ENCODE results near the gene UMAD1.

UMAD1 gene

DNA sequence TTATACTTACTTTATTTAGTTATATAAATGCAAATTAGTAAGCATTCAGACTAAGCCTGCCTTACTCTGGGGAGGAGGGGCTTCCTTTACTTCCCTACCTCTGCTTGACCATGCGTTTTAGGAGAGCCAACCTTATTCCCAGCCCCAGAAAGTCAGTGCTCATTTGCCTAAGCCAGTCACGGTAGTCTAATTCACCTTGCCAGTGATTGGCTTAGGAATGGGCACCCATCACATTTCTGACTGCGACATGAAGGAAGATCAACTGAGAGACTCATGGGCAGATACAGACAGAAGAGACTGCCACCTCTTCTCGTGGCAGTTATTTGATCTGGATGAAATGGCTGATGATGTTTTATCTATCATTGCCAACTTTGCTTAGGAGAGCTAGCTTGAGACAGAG is 48.4 kb downstream of the UMAD1 start:
- DNase-seq (ENCODE audit: low read depth in 2 of 2), result no peak

DNA sequence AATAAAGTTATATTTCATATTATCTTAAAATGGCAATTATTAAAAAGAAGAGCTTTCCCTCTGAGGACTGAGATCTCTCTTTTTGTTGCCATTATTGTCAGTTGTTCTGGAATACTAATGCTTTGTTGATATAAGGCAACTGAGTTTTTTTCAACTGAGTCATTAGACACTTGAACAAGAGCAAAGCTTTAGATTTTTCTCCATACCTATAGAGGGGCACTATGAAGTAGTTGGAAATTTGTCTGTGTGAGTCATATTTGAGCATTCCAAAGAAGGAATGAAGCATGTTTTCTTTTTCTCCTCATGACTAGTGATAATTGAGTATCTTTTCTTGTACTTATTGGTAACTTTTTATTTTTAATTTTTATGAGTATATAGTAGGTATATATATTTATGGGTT is 53.3 kb downstream of the UMAD1 start:
- DNase-seq (ENCODE audit: low read depth in 2 of 2), result no peak

DNA sequence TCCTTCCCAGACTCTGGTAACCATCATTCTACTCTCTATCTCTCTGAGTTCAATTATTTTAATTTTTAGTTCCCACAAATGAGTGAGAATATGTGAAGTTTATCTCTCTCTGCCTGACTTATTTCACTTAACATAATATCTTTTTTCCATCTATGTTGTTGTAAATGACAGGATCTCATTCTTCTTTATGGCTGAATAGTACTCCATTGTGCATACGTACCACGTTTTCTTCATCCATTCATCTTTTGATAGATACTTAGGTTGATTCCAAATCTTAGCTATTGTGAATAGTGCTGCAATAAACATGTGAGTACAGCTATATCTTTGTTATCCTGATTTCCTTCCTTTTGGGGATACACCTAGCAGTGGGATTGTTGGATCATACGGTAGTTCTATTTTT is 54.0 kb downstream of the UMAD1 start:
- no peak for DNase-seq (ENCODE audit: low read depth in 2 of 2)

DNA sequence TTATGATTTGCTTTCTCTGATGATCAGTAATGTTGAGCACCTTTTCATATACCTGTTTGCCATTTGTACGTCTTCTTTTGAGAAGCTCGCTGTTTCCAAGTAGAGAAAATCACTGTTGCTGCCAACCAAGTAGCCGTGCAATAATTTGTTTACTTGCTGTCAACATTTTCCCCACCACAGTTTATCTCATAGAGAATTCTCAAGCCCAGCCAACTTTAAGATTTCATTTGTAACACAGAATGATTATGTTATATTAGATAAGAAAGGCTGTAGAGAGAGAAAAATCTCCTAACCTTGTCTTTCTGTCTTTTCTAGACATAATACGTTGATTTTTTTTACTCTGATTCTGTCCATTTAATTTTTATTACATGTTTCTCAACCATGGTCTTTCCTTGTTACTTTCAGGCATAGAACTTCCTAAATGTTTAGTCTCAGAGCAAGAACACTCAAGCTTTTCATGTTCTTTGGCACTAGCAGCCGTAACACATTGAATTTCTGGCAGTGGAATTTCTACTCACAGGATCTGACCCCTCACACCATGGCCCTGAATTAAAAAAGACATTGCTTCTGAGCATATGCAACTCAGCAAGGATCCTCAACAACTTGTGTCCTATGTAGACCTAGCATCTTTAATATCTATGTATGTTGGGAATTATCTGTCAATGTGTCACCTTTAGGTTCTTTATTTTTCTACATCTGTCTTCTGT is 54.7 kb downstream of the UMAD1 start:
- DNase-seq (ENCODE audit: low read depth in 2 of 2), result no peak

DNA sequence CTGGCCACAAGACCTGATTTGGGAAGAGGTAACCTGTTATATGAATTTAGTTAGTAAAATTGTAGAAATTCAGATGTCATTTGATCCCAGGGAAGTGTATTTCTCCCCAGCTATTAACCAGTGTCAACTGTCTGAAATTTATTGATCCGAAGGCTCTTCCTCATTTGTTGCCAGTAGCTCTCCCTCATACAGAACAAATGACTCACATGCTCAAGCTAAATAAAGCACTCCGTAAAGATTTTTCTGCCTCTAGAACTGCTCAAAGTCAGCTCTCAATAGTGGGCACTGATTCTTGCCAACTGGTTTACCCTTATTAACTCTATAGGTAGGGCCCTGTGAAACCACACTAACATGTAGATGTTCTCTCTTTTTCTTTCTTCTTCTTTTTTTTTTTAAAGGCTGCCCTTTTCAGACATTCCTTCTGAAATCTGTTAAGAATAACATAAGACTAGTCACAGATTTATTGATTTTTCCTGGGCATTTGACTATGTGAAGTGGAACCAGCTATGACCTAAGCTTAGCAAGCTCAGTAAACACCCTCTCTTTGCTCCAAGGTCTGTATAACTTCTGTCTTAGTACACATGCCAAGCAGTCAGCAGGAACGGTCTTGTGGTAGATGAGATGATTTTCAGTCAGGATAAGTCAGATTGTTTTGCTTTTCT is 56.0 kb downstream of the UMAD1 start:
- DNase-seq (ENCODE audit: low read depth in 2 of 2), result no peak

DNA sequence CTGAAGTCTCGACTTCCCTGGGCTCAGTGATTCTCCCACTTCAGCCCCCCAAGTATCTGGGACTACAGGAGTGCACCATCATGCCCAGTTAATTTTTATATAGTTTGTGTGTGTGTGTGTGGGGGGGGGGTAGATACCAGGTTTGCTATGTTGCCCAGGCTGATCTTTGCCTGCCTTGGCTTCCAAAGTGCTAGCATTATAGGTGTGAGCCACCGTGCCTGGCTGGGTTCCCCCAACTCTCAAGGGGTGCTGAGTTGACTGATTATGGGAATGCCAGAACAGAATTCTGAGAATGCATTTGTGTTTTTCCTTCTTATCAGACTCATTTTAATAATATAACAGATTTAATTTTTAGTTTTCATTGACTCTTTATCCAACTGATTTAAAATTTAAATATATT is 58.4 kb downstream of the UMAD1 start:
- no peak for DNase-seq (ENCODE audit: low read depth in 2 of 2)

DNA sequence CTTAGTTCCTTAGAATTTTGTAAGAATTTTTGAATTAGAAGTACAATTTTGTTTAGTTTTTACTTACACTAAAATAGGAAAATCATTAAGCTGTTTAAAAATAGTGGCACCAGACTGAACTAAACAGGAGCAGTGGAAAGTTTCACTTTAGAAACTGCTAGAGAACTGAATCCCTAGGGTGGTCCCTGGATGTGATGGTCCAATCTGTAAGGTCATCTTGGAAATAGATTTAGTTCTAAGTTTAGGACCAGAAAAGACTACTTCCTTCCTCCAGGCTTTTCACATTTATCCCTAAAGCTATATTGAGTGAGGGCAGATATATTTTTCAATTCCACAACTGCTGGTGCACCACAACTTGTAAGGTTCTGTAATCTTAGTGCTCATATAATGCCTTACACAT is 58.8 kb downstream of the UMAD1 start:
- DNase-seq (ENCODE audit: low read depth in 2 of 2), result no peak

DNA sequence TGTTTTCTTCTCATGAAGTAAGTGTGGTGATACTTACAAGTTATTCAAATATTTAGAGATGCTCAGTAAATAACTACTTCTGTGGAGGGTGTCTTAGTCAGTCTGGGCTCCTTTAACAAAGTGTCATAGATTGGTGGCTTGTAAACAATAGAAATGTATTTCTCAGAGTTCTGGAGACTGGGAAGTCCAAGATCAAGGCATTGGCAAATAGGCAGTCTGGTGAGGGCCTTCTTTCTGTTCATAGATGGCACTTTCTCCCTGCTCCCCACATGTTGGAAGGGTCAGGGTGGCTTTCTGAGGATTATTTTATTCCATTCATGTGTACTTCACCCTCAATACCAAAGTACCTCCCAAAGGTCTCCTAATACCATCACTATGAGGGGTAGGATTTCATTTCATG is 59.4 kb downstream of the UMAD1 start:
- no peak for DNase-seq (ENCODE audit: low read depth in 2 of 2)

DNA sequence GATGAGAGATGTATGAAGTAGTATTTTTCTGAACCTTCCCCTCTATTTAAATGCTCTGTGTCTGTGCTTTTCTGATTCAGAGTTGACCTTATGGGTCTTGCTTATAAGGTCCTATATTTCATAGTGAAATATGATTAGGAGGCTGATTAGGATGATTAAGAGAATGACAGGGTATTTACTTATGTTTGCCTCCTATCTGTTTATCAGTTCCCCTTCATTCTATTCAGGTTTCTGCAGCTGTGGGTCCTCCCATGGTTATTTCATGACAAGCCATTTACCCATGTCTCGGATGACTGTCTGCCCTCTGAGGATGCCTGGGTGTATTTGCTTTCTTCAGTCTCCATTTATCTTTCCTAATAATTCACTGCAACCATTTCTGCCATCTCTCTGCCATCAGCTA is 61.0 kb downstream of the UMAD1 start:
- no peak for DNase-seq (ENCODE audit: low read depth in 2 of 2)

DNA sequence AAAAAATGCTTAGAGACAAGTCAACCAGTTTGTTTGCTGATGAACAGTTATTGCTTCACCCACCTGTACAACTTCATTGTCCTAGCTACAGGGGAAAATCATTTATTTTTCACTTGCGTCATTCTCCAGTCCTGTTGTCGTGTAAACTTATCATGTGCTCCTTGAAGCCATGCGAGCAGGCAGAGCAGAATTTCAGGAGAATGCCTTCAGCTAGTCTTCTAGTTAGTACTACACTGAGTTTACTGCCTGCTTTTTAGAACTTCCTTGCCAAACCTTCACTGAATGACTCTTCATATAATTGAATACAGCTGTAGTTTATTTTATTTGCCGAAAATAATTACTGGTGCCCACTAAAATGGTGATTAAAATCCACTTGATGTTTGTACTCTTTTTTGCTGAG is 62.3 kb downstream of the UMAD1 start:
- no peak for DNase-seq (ENCODE audit: low read depth in 2 of 2)

DNA sequence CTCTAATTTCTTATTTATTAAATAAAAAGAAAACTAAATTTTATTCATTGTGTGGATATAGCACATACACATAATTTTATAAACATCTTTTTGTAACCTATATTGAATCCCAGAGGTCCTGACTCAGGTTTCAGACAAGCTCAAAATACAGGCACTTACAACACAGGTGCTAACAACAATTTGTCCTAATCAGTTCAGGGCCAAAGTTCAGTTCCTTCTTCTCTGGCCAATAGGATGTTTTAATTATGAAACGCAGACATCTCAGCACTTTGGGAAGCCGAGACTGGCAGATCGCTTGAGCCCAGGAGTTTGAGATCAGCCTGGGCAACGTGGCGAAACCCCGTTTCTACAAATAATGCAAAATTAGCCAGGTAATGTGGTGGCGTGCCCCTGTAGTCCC is 62.9 kb downstream of the UMAD1 start:
- DNase-seq (ENCODE audit: low read depth in 2 of 2), result no peak

DNA sequence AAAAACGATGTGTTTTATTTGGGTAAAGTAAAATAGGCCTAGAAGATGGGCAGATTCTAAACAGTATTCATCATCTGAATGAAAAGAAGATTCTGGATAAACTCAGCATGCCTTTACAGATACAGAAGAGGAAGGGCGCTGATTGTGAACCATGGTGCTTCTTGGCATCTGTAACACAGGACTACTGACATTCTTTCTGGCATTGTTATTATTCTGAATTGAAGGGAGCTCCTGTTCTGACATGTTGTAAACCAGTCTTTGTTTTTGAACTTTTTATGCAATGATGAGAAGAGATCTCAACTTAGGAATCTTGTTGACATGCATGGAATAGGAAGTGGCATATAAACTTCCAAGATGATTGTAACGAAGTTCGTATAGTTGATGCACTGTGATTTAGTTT is 64.3 kb downstream of the UMAD1 start:
- DNase-seq (ENCODE audit: low read depth in 2 of 2), result no peak

DNA sequence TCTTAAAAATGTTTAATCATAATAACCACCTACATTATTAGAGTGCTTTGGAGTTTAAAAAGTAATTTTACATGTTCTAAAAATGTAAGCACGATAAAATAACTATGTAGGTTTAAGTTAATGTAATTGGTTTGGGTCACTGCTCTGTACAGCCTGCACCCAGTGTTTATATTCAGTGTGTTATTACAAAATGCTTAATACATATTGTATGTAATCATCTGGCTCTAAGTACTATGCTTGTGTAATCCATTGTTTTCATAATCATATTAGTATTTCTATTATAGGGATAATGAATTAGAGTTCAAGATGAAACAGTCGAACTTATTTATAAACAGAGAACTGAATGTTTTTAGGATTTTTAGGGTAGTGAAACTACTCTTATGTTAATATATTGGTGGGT is 64.8 kb downstream of the UMAD1 start:
- no peak for DNase-seq (ENCODE audit: low read depth in 2 of 2)

DNA sequence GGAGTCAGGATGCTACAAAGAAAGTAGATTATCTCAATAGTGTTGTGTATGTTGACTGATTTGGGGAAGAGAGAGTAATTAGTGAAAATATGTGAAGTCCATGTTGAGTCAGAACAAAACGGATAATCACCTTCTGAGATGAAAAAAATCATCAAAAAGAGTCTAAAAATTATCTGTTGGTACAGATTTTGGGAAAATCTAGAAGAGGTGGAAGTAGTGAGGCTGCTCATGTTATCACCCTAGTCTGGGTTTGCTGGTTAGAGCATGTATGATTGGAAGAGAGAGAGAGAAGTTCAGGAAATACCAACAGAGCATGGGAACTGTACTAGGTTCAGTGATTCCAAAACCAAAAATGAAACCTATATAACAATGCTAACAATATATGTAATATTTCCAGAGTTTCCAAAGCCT is 65.6 kb downstream of the UMAD1 start:
- no peak for DNase-seq (ENCODE audit: low read depth in 2 of 2)

DNA sequence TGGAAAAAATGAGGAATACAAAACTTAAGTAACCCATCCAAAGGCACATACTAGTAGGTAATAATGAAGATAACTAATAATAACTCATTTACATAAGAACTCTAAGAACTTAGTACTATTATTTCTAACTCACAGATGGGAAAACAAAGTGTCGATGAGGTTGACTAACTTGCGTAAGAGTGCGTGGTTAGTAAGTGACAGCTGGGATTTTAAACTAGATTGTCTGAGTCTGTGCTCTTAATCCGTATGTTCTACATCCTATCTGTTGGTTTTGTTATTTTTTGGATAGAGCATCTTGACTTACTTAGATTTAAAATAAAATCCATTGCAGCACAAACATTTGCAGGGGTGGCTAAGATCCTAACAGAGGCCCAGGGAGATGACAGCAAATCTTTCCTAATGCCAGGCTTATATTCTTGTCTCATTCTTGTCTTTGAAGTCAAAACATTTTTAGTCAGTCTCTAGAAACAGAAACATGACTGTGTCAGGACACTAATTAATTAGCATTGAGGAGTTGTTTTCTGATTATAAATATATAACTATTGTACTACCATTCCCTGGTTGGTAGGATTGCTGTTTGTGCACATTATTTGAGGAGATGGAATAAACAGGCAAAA is 66.1 kb downstream of the UMAD1 start:
- no peak for DNase-seq (ENCODE audit: low read depth in 2 of 2)

DNA sequence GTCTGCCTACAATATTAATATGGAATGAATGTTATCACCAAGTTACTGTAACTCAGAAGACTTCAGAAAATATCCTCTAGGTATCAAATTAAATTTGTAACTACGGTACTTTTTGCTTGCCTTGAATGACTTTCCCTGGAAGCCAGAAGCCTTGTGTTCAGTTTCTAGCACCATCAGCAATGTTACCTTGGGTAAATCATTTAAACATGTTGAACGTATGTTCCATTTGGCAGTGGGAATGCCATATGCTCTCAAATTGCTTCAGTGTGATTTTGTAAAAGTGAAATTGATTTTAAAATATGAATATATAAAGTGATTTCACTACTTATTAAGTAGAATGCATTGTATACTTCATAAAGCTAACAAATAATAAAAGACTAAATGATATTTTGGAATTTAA is 66.7 kb downstream of the UMAD1 start:
- no peak for DNase-seq (ENCODE audit: low read depth in 2 of 2)

DNA sequence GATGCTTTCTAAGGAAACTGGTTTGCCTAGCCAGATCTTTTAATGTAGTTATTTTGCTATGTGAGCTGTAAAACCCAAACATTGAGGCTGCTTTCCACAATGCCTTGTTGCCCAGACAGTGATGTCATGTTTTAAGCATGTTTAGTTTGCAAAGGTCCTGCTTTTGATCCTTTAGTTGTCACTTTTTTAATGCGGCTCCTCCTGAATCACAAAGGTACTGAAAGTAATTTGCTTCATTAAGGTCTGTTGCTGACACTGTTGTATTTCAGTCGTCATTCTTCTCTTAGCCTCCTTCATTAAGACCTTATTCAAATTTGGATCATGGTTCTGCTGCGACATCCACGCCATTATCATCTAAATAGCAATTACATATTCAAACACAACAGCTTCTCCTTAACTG is 67.3 kb downstream of the UMAD1 start:
- DNase-seq (ENCODE audit: low read depth in 2 of 2), result no peak

DNA sequence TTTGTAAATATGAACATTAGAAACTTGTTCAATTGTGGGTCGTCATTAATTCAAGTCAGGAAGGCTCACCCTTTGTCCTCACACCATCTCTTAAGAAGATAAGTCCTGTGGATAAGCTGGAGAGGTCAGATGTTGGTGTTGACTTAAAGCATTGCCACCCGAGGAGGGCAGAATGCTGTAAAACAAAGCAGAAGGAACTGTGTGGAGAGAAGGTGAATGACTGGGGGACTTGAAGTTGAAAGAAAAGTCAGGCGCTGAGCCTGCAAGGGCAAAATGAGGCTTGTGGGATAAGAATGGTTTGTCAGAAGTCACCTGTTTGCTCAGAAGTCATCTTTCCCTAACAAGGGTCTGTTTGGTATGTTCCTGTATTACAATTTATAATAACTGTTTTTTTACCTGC is 68.7 kb downstream of the UMAD1 start:
- no peak for DNase-seq (ENCODE audit: low read depth in 2 of 2)

DNA sequence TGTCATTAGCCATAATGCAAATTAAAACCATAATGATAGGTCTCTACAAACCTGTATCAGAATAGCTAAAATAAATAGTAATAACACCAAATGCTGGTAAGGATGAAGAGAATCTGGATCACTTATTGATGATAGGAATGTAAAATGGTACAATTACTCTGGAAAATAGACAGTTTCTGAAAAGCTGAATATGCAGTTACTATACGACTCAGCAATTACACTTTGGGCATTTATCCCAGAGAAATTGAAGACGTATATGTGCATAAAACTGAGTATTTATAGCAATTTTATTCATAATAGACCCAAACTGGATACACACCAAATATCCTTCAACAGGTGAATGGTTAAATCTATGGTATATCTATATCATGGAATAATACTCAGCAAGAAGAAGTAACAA is 69.9 kb downstream of the UMAD1 start:
- no peak for DNase-seq (ENCODE audit: low read depth in 2 of 2)

DNA sequence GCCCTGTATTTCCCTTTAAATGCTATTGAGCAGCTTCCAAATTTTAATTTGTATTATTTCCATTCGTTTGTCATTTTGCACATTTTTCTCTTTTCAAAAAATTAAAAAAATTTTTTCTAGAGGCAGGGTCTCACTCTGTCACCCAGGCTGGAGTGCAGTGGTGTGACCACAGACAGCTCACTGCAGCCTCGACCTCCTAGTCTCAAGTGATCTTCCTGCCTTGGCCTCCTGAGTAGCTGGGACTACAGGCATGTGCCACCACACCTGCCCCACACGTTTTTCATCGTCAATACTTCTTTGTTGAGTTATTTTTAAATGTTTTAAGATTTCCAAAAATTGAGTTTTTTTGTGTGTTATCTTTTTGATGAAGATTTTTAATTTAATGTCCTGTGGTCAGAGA is 73.2 kb downstream of the UMAD1 start:
- DNase-seq (ENCODE audit: low read depth in 2 of 2), result no peak

DNA sequence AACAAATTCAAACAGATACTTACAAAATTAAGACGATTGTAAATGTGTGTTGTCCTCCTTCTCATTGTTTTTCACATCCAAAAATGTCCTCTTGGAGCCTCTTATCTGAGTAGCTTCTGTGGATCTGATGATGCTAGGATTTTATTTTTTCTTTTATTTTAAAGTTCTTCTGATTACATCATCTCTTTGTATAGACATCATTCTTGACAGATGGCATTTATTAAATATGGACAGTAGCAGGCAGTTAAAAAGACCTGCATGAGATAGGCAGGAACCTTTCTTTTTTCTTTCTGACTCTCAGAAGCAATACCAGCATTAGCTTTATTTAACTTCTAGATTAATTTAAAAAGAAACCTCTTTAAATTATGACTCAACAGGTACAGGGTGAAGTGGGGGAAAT is 77.9 kb downstream of the UMAD1 start, which contains the start of gene RPA3:
Gene RPA3, minus strand, starts transcription at position 116 of the 400 bp plus-strand sequence. CDS start 78,189 bp downstream, outside the sequence.
- DNase-seq (ENCODE audit: low read depth in 2 of 2), result no peak

DNA sequence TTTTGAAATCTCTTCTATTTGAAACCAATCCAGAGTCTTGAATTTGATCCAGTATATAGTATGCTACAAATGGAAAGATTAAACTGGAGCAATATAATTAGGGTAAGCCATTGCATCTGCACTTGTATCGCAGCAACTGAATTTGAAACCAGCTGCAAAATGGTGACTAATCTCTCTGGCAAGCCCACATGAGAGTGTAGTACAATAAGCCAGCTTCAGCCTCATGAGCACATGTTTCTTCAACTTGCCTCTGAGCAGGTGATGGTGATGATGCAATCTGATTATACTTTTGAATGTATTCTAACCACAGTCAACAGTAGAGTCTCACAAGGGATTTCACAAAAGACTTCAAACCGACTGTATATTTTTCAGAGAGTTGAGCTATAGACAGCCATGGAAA is 78.7 kb downstream of the UMAD1 start:
- DNase-seq (ENCODE audit: low read depth in 2 of 2), result peak in 1 of 2 donors; percentile 27

DNA sequence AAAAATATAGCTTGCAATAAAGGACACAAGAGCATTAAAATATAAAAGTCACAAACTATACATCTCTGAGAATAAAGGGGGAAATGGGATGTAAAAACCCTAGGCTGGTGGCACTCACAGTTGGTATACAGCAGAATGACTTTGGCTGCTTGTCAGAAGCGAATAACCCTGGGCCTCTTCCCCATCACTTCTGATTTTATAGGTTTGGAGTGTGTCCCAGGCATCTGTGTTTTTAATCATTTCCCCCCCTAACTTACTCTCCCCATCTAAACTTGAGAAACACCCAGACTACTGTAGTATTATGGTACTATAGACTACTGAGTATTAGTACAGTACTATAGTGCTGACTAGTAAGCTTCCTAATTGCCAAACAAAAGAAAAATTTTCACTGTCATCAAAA is 79.6 kb downstream of the UMAD1 start:
- no peak for DNase-seq (ENCODE audit: low read depth in 2 of 2)
